H1 (cell line): ENCODE data around the gene GNG12. TPM values are rescaled to one million over a fixed set of nuclear protein-coding genes. Genes with fewer than 3 reads are reported as not detected.

ENCODE experiments used
- CTCF ChIA-PET: fragments of 300-600 bp; sonication (Branson Sonifier 250); formaldehyde crosslinking; loops from one replicate; lab custom pipeline; 2021; ENCODE audit not compliant: partially characterized antibody; lab: Charles Lee
- POLR2A ChIA-PET: fragments of 300-600 bp; sonication (Branson Sonifier 250); formaldehyde crosslinking; loops from one replicate; lab custom pipeline; 2021; ENCODE audit warnings: inconsistent platforms; ENCODE audit not compliant: partially characterized antibody; lab: Charles Lee
- DNase-seq, 2 experiments: peaks; one replicate each; pipeline versions ENCODE4 v3.0.0 to v3.0.0-alpha.2; 2010 to 2022; ENCODE audit warnings: low spot score in 2 of 2, low read depth in 1 of 2, mixed read lengths in 1 of 2
- FAIRE-seq: peaks from 2 replicates; lab custom pipeline; 2011; peaks lifted over from hg19 to GRCh38; lab: Jason Lieb, UNC
- H2AFZ ChIP-seq: 2 replicates; pipeline ENCODE4 v1.8.1; 2012; ENCODE audit warnings: low read length, inconsistent platforms
- H2AK5ac ChIP-seq: 2 replicates; pipeline ENCODE4 v1.6.1; 2013; ENCODE audit warnings: low read depth, low read length
- H2BK120ac ChIP-seq: replicated peaks from 2 replicates; pipeline ENCODE3; 2013; ENCODE audit warnings: low read depth, low read length, inconsistent platforms
- H2BK12ac ChIP-seq: 2 replicates; pipeline ENCODE4 v1.6.1; 2013; ENCODE audit warnings: low read depth, low read length
- H2BK15ac ChIP-seq: 2 replicates; pipeline ENCODE4 v1.6.1; 2013; ENCODE audit warnings: low read length
- H2BK20ac ChIP-seq: 2 replicates; pipeline ENCODE4 v1.6.1; 2013; ENCODE audit warnings: low read length
- H2BK5ac ChIP-seq: 2 replicates; pipeline ENCODE4 v1.6.1; 2013; ENCODE audit warnings: low read depth, low read length
- H3K14ac ChIP-seq: 2 replicates; pipeline ENCODE4 v1.6.1; 2013; ENCODE audit warnings: inconsistent platforms; ENCODE audit not compliant: insufficient read length
- H3K18ac ChIP-seq: 2 replicates; pipeline ENCODE4 v1.6.1; 2013; ENCODE audit warnings: low read length; ENCODE audit errors: extremely low read depth
- H3K23ac ChIP-seq: 2 replicates; pipeline ENCODE4 v1.6.1; 2013; ENCODE audit warnings: inconsistent platforms; ENCODE audit not compliant: insufficient read length
- H3K23me2 ChIP-seq: 2 replicates; pipeline ENCODE4 v1.6.1; 2013; ENCODE audit warnings: low read depth, low read length
- H3K27ac ChIP-seq: 2 replicates; pipeline ENCODE4 v1.6.1; 2011; ENCODE audit warnings: low read depth, low read length, inconsistent platforms
- H3K27me3 ChIP-seq, 4 experiments: replicated peaks in 1 of 4; 1 replicate in 1 of 4; 2 replicates in 3 of 4; pipeline versions ENCODE4 v1.6.1 to v1.8.1; 2011 to 2013; ENCODE audit warnings: low read length in 3 of 4, mild to moderate bottlenecking in 3 of 4, inconsistent platforms in 2 of 4, mixed read lengths in 2 of 4, moderate library complexity in 1 of 4; ENCODE audit not compliant: control insufficient read depth in 3 of 4, insufficient read depth in 3 of 4; ENCODE audit errors: extremely low read depth in 1 of 4
- H3K36me3 ChIP-seq, 4 experiments: 2 replicates each; pipeline versions ENCODE4 v1.6.1 to v1.8.1; 2011 to 2013; ENCODE audit warnings: mild to moderate bottlenecking in 4 of 4, low read length in 3 of 4, moderate library complexity in 2 of 4, control low read depth in 1 of 4, inconsistent platforms in 1 of 4; ENCODE audit not compliant: insufficient read depth in 4 of 4, control insufficient read depth in 2 of 4
- H3K4ac ChIP-seq: replicated peaks from 2 replicates; pipeline ENCODE3; 2013; ENCODE audit warnings: low read length, low read depth, mixed read lengths, inconsistent platforms; ENCODE audit not compliant: insufficient read length
- H3K4me1 ChIP-seq, 4 experiments: replicated peaks in 1 of 4; 1 replicate in 1 of 4; 2 replicates in 3 of 4; pipeline versions ENCODE4 v1.6.1 to v1.8.1; 2011 to 2013; ENCODE audit warnings: low read length in 3 of 4, inconsistent platforms in 2 of 4, mixed read lengths in 1 of 4; ENCODE audit not compliant: insufficient read depth in 4 of 4, control insufficient read depth in 3 of 4
- H3K4me2 ChIP-seq, 2 experiments: 2 replicates each; pipeline versions ENCODE4 v1.6.1 to v1.8.1; 2011 to 2013; ENCODE audit warnings: low read depth in 2 of 2, low read length in 2 of 2, control low read depth in 1 of 2, inconsistent platforms in 1 of 2, mild to moderate bottlenecking in 1 of 2; ENCODE audit not compliant: insufficient read depth in 1 of 2
- H3K4me3 ChIP-seq, 4 experiments: fragments of 200-600, 300-600 bp in 1 of 4; sonication (generic), shearing (Covaris generic), sonication (Bioruptor Twin) in 1 of 4; 2 replicates each; pipeline versions ENCODE4 v1.5.1 to v1.8.1; 2011 to 2016; ENCODE audit warnings: low read length in 4 of 4, low read depth in 3 of 4, control low read depth in 2 of 4, inconsistent platforms in 2 of 4, mild to moderate bottlenecking in 2 of 4, mixed read lengths in 1 of 4, moderate library complexity in 1 of 4; ENCODE audit not compliant: insufficient read depth in 2 of 4; ENCODE audit errors: extremely low read depth in 1 of 4
- H3K56ac ChIP-seq: replicated peaks from 2 replicates; pipeline ENCODE3; 2013; ENCODE audit warnings: low read depth, mild to moderate bottlenecking, mixed read lengths, low read length, inconsistent platforms; ENCODE audit not compliant: insufficient read length
- H3K79me1 ChIP-seq: 2 replicates; pipeline ENCODE4 v1.6.1; 2013; ENCODE audit warnings: low read depth, low read length, control low read depth
- H3K79me2 ChIP-seq, 2 experiments: 2 replicates each; pipeline versions ENCODE4 v1.6.1 to v1.8.1; 2012 to 2013; ENCODE audit warnings: low read length in 2 of 2, mild to moderate bottlenecking in 2 of 2, inconsistent platforms in 1 of 2; ENCODE audit not compliant: insufficient read depth in 2 of 2, control insufficient read depth in 1 of 2
- H3K9ac ChIP-seq, 4 experiments: replicated peaks in 1 of 4; 1 replicate in 1 of 4; 2 replicates in 3 of 4; pipeline versions ENCODE4 v1.6.1 to v1.8.1; 2011 to 2013; ENCODE audit warnings: low read depth in 3 of 4, low read length in 3 of 4, control low read depth in 2 of 4, mild to moderate bottlenecking in 2 of 4, moderate library complexity in 2 of 4, inconsistent platforms in 1 of 4; ENCODE audit errors: extremely low read depth in 1 of 4
- H3K9me3 ChIP-seq, 2 experiments: 2 replicates each; pipeline versions ENCODE4 v1.6.1 to v1.8.1; 2012 to 2013; ENCODE audit warnings: mild to moderate bottlenecking in 2 of 2, moderate library complexity in 2 of 2, control low read depth in 1 of 2, inconsistent platforms in 1 of 2, low read depth in 1 of 2, low read length in 1 of 2, mixed read lengths in 1 of 2; ENCODE audit not compliant: insufficient read depth in 2 of 2
- H4K20me1 ChIP-seq, 2 experiments: replicated peaks in 1 of 2; 2 replicates each; pipeline versions ENCODE3 to v1.8.1; 2011 to 2013; ENCODE audit warnings: inconsistent platforms in 2 of 2, low read length in 2 of 2, mild to moderate bottlenecking in 1 of 2; ENCODE audit not compliant: insufficient read depth in 2 of 2, control insufficient read depth in 1 of 2
- H4K5ac ChIP-seq: 2 replicates; pipeline ENCODE4 v1.6.1; 2013; ENCODE audit warnings: low read length, low read depth, mixed read lengths, inconsistent platforms; ENCODE audit not compliant: insufficient read length
- H4K8ac ChIP-seq: 2 replicates; pipeline ENCODE4 v1.8.0; 2013; ENCODE audit warnings: mild to moderate bottlenecking, moderate library complexity, low read length, inconsistent platforms; ENCODE audit not compliant: insufficient read depth; ENCODE audit errors: extremely low read depth
- H4K91ac ChIP-seq: replicated peaks from 2 replicates; pipeline ENCODE3; 2013; ENCODE audit warnings: low read length, mixed read lengths, inconsistent platforms; ENCODE audit not compliant: insufficient read length
- ATF2 ChIP-seq: IDR thresholded peaks from 2 replicates; pipeline ENCODE4 v1.6.1; 2012; ENCODE audit warnings: low read length, inconsistent platforms
- ATF3 ChIP-seq: IDR thresholded peaks from 2 replicates; pipeline ENCODE4 v1.6.1; 2011; ENCODE audit warnings: low read depth, mild to moderate bottlenecking, low read length; ENCODE audit not compliant: insufficient read depth
- HDAC2 ChIP-seq, 2 experiments: fragments of 300-600 bp in 1 of 2; sonication (generic) in 1 of 2; IDR thresholded peaks; 2 replicates each; pipeline ENCODE4 v1.6.1; 2011 to 2012; ENCODE audit warnings: low read depth in 2 of 2, low read length in 2 of 2, mild to moderate bottlenecking in 2 of 2, moderate library complexity in 2 of 2, borderline replicate concordance in 1 of 2, inconsistent platforms in 1 of 2
- KDM5A ChIP-seq: fragments of 200-600 bp; IDR thresholded peaks from 2 replicates; pipeline ENCODE4 v1.7.1; 2012; ENCODE audit warnings: mild to moderate bottlenecking, low read length, inconsistent platforms, mixed read lengths
- MAX ChIP-seq: IDR thresholded peaks from 2 replicates; pipeline ENCODE4 v1.6.1; 2012; ENCODE audit warnings: inconsistent platforms
- PHF8 ChIP-seq: fragments of 200-600 bp; sonication (generic); conservative IDR thresholded peaks from 2 replicates; pipeline ENCODE4 v1.7.1; 2012; ENCODE audit warnings: low read depth, mild to moderate bottlenecking, inconsistent platforms, low read length, moderate library complexity
- POLR2A ChIP-seq, 2 experiments: IDR thresholded peaks; 1 replicate in 1 of 2; 2 replicates in 1 of 2; pipeline ENCODE4 v1.6.1; 2011; ENCODE audit warnings: low read depth in 2 of 2, low read length in 2 of 2, mild to moderate bottlenecking in 2 of 2; ENCODE audit errors: control extremely low read depth in 1 of 2
- POLR2AphosphoS5 ChIP-seq: IDR thresholded peaks from 2 replicates; pipeline ENCODE4 v1.6.1; 2011; ENCODE audit warnings: low read depth, low read length
- POU5F1 ChIP-seq: IDR thresholded peaks from 2 replicates; pipeline ENCODE4 v1.6.1; 2011; ENCODE audit warnings: low read depth, mild to moderate bottlenecking, low read length, moderate library complexity
- SIX5 ChIP-seq: IDR thresholded peaks from 2 replicates; pipeline ENCODE4 v1.6.1; 2011; ENCODE audit warnings: mild to moderate bottlenecking, low read depth, low read length
- SUZ12 ChIP-seq: fragments of 200-600 bp; sonication (generic); IDR thresholded peaks from 2 replicates; pipeline ENCODE4 v1.6.1; 2012; ENCODE audit warnings: mild to moderate bottlenecking, inconsistent platforms, low read length, moderate library complexity, mixed read lengths
- WGBS, 2 experiments: shearing (Covaris generic) in 1 of 2; methylation state at CpG; one replicate each; pipeline versions ENCODE4 v1.1.6 to v1.1.7; 2013 to 2015; ENCODE audit warnings: low lambda C conversion rate in 2 of 2, mixed read lengths in 2 of 2, inconsistent platforms in 1 of 2, low coverage in 1 of 2, missing lambda C conversion rate in 1 of 2; ENCODE audit not compliant: insufficient replicate concordance in 2 of 2, insufficient coverage in 1 of 2, insufficient read length in 1 of 2; ENCODE audit errors: extremely low coverage in 1 of 2, missing lambda C conversion rate in 1 of 2; 5-methylcytosine and 5-hydroxymethylcytosine counted together
- polyA plus RNA-seq, 7 experiments: library from polyadenylated mRNA; depleted of rRNA in 3 of 7; stranded (reverse) in 5 of 7; unstranded in 2 of 7; fragments of >200 nt in 5 of 7; fragments of 200-250 nt in 2 of 7; gene quantifications; 1 replicate in 5 of 7; 2 replicates in 1 of 7; 4 replicates in 1 of 7; pipeline versions ENCODE4 v1.2.1 to v1.2.3, GENCODE V29; 2011 to 2013; ENCODE audit warnings: missing spikeins in 2 of 7, mixed read lengths in 2 of 7
- total RNA-seq: library from RNA; stranded (reverse); fragmentation: NEBNext Ultra II Directional; extraction: Animal tissue kit (Norgen Biotek cat#: 25700); gene quantifications from 2 replicates; pipeline ENCODE4 v1.2.1, GENCODE V29; 2021

Gene GNG12
- total and polyA plus RNA-seq, 2 of the 8 experiments (the other 6 are each of a cell fraction or from before 2014, with no cell fraction given) = 11.4 to 35.8 TPM

- Histone ChIP-seq H3K27ac (no peak overlapping the region), H3K23me2 (no peaks in the 10 kb centered on the region), H3K36me3 (no peaks in the 10 kb centered on the region), H4K5ac (no peak overlapping the region), H4K91ac (no peak overlapping the region), H2BK20ac (no peak overlapping the region), H2AFZ (no peak overlapping the region), H3K23ac (no peak overlapping the region), H3K79me2 (no peaks in the 10 kb centered on the region), H3K4ac (no peak overlapping the region), H2AK5ac (no peak overlapping the region), H3K79me1 (no peaks in the 10 kb centered on the region), H3K9ac (no peak overlapping the region), H3K27me3 (no peaks in the 10 kb centered on the region; a peak in 1 of 7 replicates), H3K9me3 (no peaks in the 10 kb centered on the region), H2BK12ac (no peak overlapping the region), H4K8ac (no peak overlapping the region), H2BK5ac (no peak overlapping the region), H3K18ac (no peak overlapping the region), H4K20me1 (no peaks in the 10 kb centered on the region), H3K4me3 (no peak overlapping the region), H3K4me1 (no peaks in the 10 kb centered on the region), H2BK120ac (no peak overlapping the region), H3K4me2 (no peak overlapping the region), H3K56ac (no peak overlapping the region), H2BK15ac (no peak overlapping the region), H3K14ac (no peak overlapping the region)
- FAIRE-seq = no peak
- ChIA-PET CTCF (interaction anchor here (0.6 to 1.2 kb wide), 4 partner anchors 10 to 150 kb away, joined by 3 to 4 read pairs (median 3); no protein-coding TSS in a partner anchor), POLR2A (no interaction called here)
- WGBS, 2 experiments = 69% methylated on average over 2 of the region's 2 CpGs; no CpG with 5 or more reads in 1 of the 2 experiments
- no peak for DNase-seq
- TF ChIP-seq POLR2A (IDR thresholded peaks at IDR 0.05; ENCODE audit: control extremely low read depth in 1 of 2, low read depth in 2 of 2, low read length in 2 of 2) (no peak), KDM5A (no peak), ATF3 (no peak), HDAC2 (IDR thresholded peaks at IDR 0.05; ENCODE audit: borderline replicate concordance in 1 of 2, low read depth in 2 of 2, low read length in 2 of 2) (no peak), MAX (no peak), PHF8 (no peak), SUZ12 (no peak), POU5F1 (no peak), ATF2 (no peak), POLR2AphosphoS5 (no peak), SIX5 (no peak)
Observed at GRCh38 chr1:67860776-67861175, 27.5 kb upstream of the GNG12 start.
